OCI-LY7 (cell line): ENCODE measurements around the gene CFB. TPM values are rescaled to one million over a fixed set of nuclear protein-coding genes. Genes with fewer than 3 reads are reported as not detected.

Source experiments
- BruUV-seq: library from RNA; stranded (reverse); fragments of 400-500 nt; replicated peaks from 2 replicates; lab custom pipeline; 2021; lab: Mats Ljungman, UMichigan
- CTCF ChIA-PET: fragments of 300-600 bp; sonication (Branson Sonifier 250); formaldehyde crosslinking; loops from one replicate; lab custom pipeline; 2022; ENCODE audit warnings: antibody characterized with exemption; ENCODE audit not compliant: unreplicated experiment; lab: Charles Lee
- POLR2A ChIA-PET: fragments of 300-600 bp; sonication (Branson Sonifier 250); formaldehyde crosslinking; loops from one replicate; lab custom pipeline; 2022; ENCODE audit warnings: antibody characterized with exemption; lab: Charles Lee
- DNase-seq: peaks from one replicate; pipeline ENCODE4 v3.0.0-alpha.2; 2015; ENCODE audit warnings: low spot score
- H2AFZ ChIP-seq: fragments of 200-600 bp; sonication (generic), shearing (Covaris generic); 2 replicates; pipeline ENCODE4 v1.6.1; 2014; ENCODE audit warnings: mild to moderate bottlenecking, antibody characterized with exemption, low read length, moderate library complexity
- H3K27ac ChIP-seq: fragments of 200-600 bp; sonication (generic); 2 replicates; pipeline ENCODE4 v1.5.1; 2014; ENCODE audit warnings: mixed run types, low read depth, mild to moderate bottlenecking, moderate library complexity, low read length, inconsistent platforms; ENCODE audit not compliant: poor library complexity, severe bottlenecking
- H3K36me3 ChIP-seq: fragments of 200-600 bp; sonication (generic); 2 replicates; pipeline ENCODE4 v1.6.1; 2014; ENCODE audit warnings: mild to moderate bottlenecking, antibody characterized with exemption, low read length, moderate library complexity, mixed read lengths; ENCODE audit not compliant: insufficient read depth
- H3K4me1 ChIP-seq: fragments of 200-600 bp; sonication (generic); 2 replicates; pipeline ENCODE4 v1.5.1; 2014; ENCODE audit warnings: mild to moderate bottlenecking, low read length; ENCODE audit not compliant: insufficient read depth, poor library complexity, severe bottlenecking
- H3K4me2 ChIP-seq: fragments of 200-600 bp; sonication (generic); 2 replicates; pipeline ENCODE4 v1.6.1; 2014; ENCODE audit warnings: mild to moderate bottlenecking, low read length
- H3K4me3 ChIP-seq: fragments of 200-600 bp; sonication (generic); 2 replicates; pipeline ENCODE4 v1.5.1; 2014; ENCODE audit warnings: mild to moderate bottlenecking, low read depth, low read length; ENCODE audit not compliant: poor library complexity, severe bottlenecking
- H3K79me2 ChIP-seq: fragments of 200-600 bp; sonication (generic); 2 replicates; pipeline ENCODE4 v1.6.1; 2016; ENCODE audit warnings: low read depth, mild to moderate bottlenecking, low read length, moderate library complexity, mixed read lengths; ENCODE audit not compliant: insufficient read depth
- H3K9me2 ChIP-seq: fragments of 200-600 bp; sonication (generic); 2 replicates; pipeline ENCODE4 v1.6.1; 2016; ENCODE audit warnings: mild to moderate bottlenecking, low read length, mixed read lengths; ENCODE audit not compliant: insufficient read depth
- H3K9me3 ChIP-seq: fragments of 200-600 bp; sonication (generic); 2 replicates; pipeline ENCODE4 v1.6.1; 2014; ENCODE audit warnings: mild to moderate bottlenecking, mixed run types, low read length, mixed read lengths
- H4K20me1 ChIP-seq: fragments of 200-600 bp; sonication (generic); 2 replicates; pipeline ENCODE4 v1.6.1; 2014; ENCODE audit warnings: mild to moderate bottlenecking, antibody characterized with exemption, low read length, moderate library complexity, mixed read lengths; ENCODE audit not compliant: insufficient read depth
- EZH2phosphoT487 ChIP-seq: fragments of 200-600 bp; sonication (generic); IDR thresholded peaks from 2 replicates; pipeline ENCODE4 v1.6.1; 2018; ENCODE audit warnings: low read depth, borderline replicate concordance, mild to moderate bottlenecking, mixed run types, antibody characterized with exemption, low read length, moderate library complexity, mixed read lengths
- intact Hi-C: fragments of 100-400 bp; cut with micrococcal nuclease; formaldehyde crosslinking; loops from one replicate; pipeline ENCODE4 v1.10.0; 2022; ENCODE audit not compliant: unreplicated experiment
- total RNA-seq, 2 experiments: library from RNA; depleted of rRNA in 1 of 2; stranded (reverse); fragments of >200 nt in 1 of 2; shearing (Covaris generic) in 1 of 2; gene quantifications; 2 replicates each; pipeline ENCODE4 v1.2.3, GENCODE V29; 2014 to 2022
- TF ChIP-seq, protein P1 (sequence below): fragments of 200-600 bp; sonication (generic); conservative IDR thresholded peaks from 2 replicates; pipeline ENCODE4 v1.5.1; 2014; ENCODE audit warnings: mild to moderate bottlenecking, antibody characterized with exemption, low read length, moderate library complexity, mixed read lengths

The CFB gene
- total RNA-seq, 2 experiments from 2014 or later = 1.1 to 1.2 TPM

DNA sequence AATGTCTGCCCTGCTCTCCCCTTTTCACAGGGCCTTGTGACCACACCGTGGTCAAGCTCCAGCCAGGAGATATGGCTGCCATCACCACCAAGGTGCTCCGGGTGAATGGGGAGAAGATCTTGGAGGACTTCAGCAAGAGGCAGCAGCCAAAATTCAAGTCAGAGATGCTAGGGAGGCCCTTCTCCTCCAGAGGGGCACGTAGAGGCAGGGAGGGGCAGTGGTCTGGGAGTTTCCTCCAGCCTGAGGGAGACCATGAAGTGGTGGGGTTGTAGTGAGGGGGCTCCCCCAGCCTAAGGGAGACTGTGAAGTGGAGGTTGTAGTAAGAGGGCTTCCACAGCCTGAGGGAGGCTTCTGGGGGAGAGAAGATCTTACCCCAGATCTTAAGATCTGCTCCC, 22.0 kb downstream of the CFB start:
- Histone ChIP-seq H3K9me3 (no peaks in the 10 kb centered on the region), H3K4me1 (peaks cover 18% of the 10 kb centered on the region), H3K79me2 (peaks cover 12% of the 10 kb centered on the region; the same call in 1 of the 2 replicates), H3K4me2 (no peak overlapping the region), H3K27ac (no peak overlapping the region), H4K20me1 (no peaks in the 10 kb centered on the region), H3K4me3 (no peak overlapping the region), H2AFZ (no peak overlapping the region), H3K9me2 (no peaks in the 10 kb centered on the region), H3K36me3 (peaks cover 72% of the 10 kb centered on the region)
- intact Hi-C loops = no loop called here
- BruUV-seq = no TSS peak
- TF ChIP-seq, protein P1, sequence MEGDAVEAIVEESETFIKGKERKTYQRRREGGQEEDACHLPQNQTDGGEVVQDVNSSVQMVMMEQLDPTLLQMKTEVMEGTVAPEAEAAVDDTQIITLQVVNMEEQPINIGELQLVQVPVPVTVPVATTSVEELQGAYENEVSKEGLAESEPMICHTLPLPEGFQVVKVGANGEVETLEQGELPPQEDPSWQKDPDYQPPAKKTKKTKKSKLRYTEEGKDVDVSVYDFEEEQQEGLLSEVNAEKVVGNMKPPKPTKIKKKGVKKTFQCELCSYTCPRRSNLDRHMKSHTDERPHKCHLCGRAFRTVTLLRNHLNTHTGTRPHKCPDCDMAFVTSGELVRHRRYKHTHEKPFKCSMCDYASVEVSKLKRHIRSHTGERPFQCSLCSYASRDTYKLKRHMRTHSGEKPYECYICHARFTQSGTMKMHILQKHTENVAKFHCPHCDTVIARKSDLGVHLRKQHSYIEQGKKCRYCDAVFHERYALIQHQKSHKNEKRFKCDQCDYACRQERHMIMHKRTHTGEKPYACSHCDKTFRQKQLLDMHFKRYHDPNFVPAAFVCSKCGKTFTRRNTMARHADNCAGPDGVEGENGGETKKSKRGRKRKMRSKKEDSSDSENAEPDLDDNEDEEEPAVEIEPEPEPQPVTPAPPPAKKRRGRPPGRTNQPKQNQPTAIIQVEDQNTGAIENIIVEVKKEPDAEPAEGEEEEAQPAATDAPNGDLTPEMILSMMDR = no peak
- TF ChIP-seq EZH2phosphoT487 = no peak
- DNase-seq = no peak
- CTCF ChIA-PET = no interaction called here
- POLR2A ChIA-PET = interaction anchor here (1.0 kb wide), 1 partner anchor 227 kb away, joined by 4 read pairs; no protein-coding TSS in a partner anchor

DNA sequence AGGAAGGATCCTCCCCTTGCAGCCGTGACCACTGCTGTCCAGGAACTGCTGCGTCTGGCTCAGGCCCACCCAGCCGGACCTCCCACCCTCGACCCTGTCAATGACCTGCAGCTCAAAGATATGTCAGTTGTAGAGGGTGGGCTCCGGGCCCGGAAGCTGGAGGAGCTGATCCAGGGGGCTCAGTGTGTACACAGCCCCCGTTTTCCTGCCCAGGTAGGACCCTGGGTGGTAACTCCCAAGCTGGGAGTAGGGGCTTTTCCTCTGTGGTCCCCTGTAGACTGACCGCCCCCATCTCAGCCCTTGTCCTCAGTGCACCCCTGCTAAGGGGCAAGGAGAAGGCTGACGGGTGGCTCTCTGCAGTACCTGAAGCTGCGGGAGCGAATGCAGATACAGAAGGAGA, 22.4 kb downstream of the CFB start:
- CTCF ChIA-PET = no interaction called here
- Histone ChIP-seq H3K4me3 (no peak overlapping the region), H3K79me2 (peaks cover 16% of the 10 kb centered on the region; the same call in 1 of the 2 replicates), H2AFZ (no peak overlapping the region), H3K9me3 (no peaks in the 10 kb centered on the region), H3K36me3 (peaks cover 68% of the 10 kb centered on the region), H3K4me1 (peaks cover 22% of the 10 kb centered on the region), H3K9me2 (no peaks in the 10 kb centered on the region), H3K27ac (no peak overlapping the region), H4K20me1 (no peaks in the 10 kb centered on the region), H3K4me2 (no peak overlapping the region)
- TF ChIP-seq, protein P1 = no peak
- no peak for TF ChIP-seq EZH2phosphoT487
- intact Hi-C loops = no loop called here
- POLR2A ChIA-PET = no interaction called here
- no TSS peak for BruUV-seq
- no peak for DNase-seq
